ENCODE measurements around the gene RPS6KA1. TPM values are rescaled to one million over a fixed set of nuclear protein-coding genes. Genes with fewer than 3 reads are reported as not detected.

RPS6KA1 gene
- total and polyA plus RNA-seq, 2 of the 8 experiments (the other 6 are each of a cell fraction or from before 2014, with no cell fraction given), result 44.3 to 55.0 TPM

DNA sequence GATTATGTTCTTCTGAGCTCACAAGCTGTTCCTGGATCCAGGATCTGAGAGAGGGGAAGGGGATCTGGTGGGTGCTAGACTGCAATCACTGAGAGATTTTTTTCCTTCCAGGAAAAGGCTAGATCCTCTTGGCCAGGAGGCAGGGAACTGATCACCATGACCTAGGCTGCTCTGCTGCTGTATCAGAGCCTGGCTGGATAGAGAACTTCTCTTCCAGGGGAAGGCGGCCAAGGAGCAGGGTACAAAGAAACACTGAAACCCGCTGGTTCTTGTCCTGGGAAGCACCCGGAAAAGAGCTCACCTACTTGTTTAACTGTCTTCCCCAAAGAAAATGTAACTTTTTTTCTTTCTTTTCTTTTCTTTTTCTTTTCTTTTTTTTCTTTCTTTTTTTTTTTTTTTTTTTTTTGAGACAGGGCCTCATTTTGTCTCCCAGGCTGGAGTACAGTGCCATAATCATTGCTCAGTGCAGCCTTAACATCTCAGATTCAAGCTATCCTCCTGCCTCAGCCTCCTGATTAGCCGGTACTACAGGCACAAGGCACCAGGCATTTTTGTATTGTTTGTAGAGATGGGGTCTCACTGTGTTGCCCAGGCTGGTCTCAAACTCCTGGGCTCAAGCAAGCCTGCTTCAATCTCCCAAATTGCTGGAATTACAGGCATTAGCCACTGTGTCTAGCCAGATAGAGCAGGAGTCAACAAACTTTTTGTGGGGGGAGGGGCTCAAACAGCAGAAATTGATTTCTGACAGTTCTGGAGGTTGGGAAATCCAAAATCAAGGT lies 12.4 kb upstream of the RPS6KA1 start (continued):
- TF ChIP-seq CHD1 (IDR thresholded peaks at IDR 0.05; ENCODE audit: low read depth, low read length) (no peak), SIN3A (conservative IDR thresholded peaks at IDR 0.05 in 1 of 2, IDR thresholded peaks at IDR 0.05 in 1 of 2; ENCODE audit: low read depth in 1 of 2, low read length in 2 of 2) (no peak), FOSL1 (IDR thresholded peaks at IDR 0.05; ENCODE audit: insufficient read depth, low read depth, low read length) (no peak), SUZ12 (IDR thresholded peaks at IDR 0.05; ENCODE audit: low read length) (no peak)

Data from H1 (cell line).